H54 (cell line): ENCODE results near the gene CREG1.
A peak's percentile ranks its signal among the peaks of the same experiment; 100 is the strongest.

ENCODE experiments used
- DNase-seq: peaks from one replicate; pipeline ENCODE4 v3.0.0; 2011; ENCODE audit warnings: low spot score, mixed read lengths; ENCODE audit not compliant: insufficient read length
- FAIRE-seq: peaks from 3 replicates; lab custom pipeline; 2011; peaks lifted over from hg19 to GRCh38; lab: Jason Lieb, UNC
- POLR2A ChIP-seq: IDR thresholded peaks from 2 replicates; pipeline ENCODE4 v1.6.1; 2011; ENCODE audit warnings: low read depth, mild to moderate bottlenecking, low read length

CREG1 gene

GRCh38 chr1:167553136-167554027 lies at the start of gene CREG1:
Gene CREG1, minus strand, starts transcription at chr1:167553762.
- FAIRE-seq (no peak), DNase-seq (peak; percentile 96)
- TF ChIP-seq POLR2A = peak; percentile 74

GRCh38 chr1:167602840-167603239 lies 49.3 kb upstream of the CREG1 start:
- DNase-seq (no peak), FAIRE-seq (no peak)
- no peak for TF ChIP-seq POLR2A

- FAIRE-seq (no peak), DNase-seq (no peak)
Observed at GRCh38 chr1:167601442-167602383, 48.2 kb upstream of the CREG1 start.

GRCh38 chr1:167599957-167600581 lies 46.5 kb upstream of the CREG1 start:
- FAIRE-seq (no peak), DNase-seq (peak; percentile 23)
- TF ChIP-seq POLR2A = no peak

More at GRCh38 chr1:167601442-167602383, 48.2 kb upstream of the CREG1 start:
- no peak for TF ChIP-seq POLR2A

GRCh38 chr1:167594822-167595221 lies 41.3 kb upstream of the CREG1 start:
- no peak for FAIRE-seq

GRCh38 chr1:167593860-167594259 lies 40.3 kb upstream of the CREG1 start:
- DNase-seq (no peak), FAIRE-seq (no peak)
- no peak for TF ChIP-seq POLR2A

More at GRCh38 chr1:167594822-167595221, 41.3 kb upstream of the CREG1 start:
- DNase-seq = no peak
- TF ChIP-seq POLR2A = no peak

- TF ChIP-seq POLR2A = no peak
- no peak for FAIRE-seq
Observed at GRCh38 chr1:167592475-167592874, 38.9 kb upstream of the CREG1 start.

GRCh38 chr1:167588361-167588760 lies 34.8 kb upstream of the CREG1 start:
- DNase-seq (no peak), FAIRE-seq (no peak)
- no peak for TF ChIP-seq POLR2A

More at GRCh38 chr1:167592475-167592874, 38.9 kb upstream of the CREG1 start:
- no peak for DNase-seq

- no peak for TF ChIP-seq POLR2A
- DNase-seq (no peak), FAIRE-seq (no peak)
Observed at GRCh38 chr1:167587872-167588271, 34.3 kb upstream of the CREG1 start.

- DNase-seq (no peak), FAIRE-seq (no peak)
- TF ChIP-seq POLR2A = no peak
Observed at GRCh38 chr1:167587342-167587741, 33.8 kb upstream of the CREG1 start.

- DNase-seq (no peak), FAIRE-seq (no peak)
- no peak for TF ChIP-seq POLR2A
Observed at GRCh38 chr1:167584581-167584980, 31.0 kb upstream of the CREG1 start.

- FAIRE-seq = no peak
- no peak for TF ChIP-seq POLR2A
- no peak for DNase-seq
Observed at GRCh38 chr1:167582722-167583121, 29.2 kb upstream of the CREG1 start.

GRCh38 chr1:167582064-167582463 lies 28.5 kb upstream of the CREG1 start:
- TF ChIP-seq POLR2A = no peak
- FAIRE-seq (no peak), DNase-seq (no peak)
